Neuronal stem cell (in vitro differentiated cells): ENCODE data around the gene CCDC57.

Experiments used
- DNase-seq: peaks from one replicate; pipeline ENCODE4 v3.0.0-alpha.2; 2013; ENCODE audit warnings: low spot score
- H2AFZ ChIP-seq: one replicate; pipeline ENCODE4 v1.6.1; 2013; ENCODE audit warnings: mild to moderate bottlenecking, low read length, inconsistent platforms
- H2AK5ac ChIP-seq: 2 replicates; pipeline ENCODE4 v1.6.1; 2013; ENCODE audit warnings: low read depth, mild to moderate bottlenecking, inconsistent platforms, low read length, moderate library complexity, mixed read lengths
- H2BK120ac ChIP-seq: 2 replicates; pipeline ENCODE4 v1.6.1; 2013; ENCODE audit warnings: low read depth, mild to moderate bottlenecking, inconsistent platforms, low read length, moderate library complexity, mixed read lengths
- H2BK12ac ChIP-seq: one replicate; pipeline ENCODE4 v1.6.1; 2013; ENCODE audit warnings: low read length, inconsistent platforms
- H2BK15ac ChIP-seq: 2 replicates; pipeline ENCODE4 v1.6.1; 2013; ENCODE audit warnings: mild to moderate bottlenecking, low read length, inconsistent platforms, mixed read lengths
- H2BK5ac ChIP-seq: one replicate; pipeline ENCODE4 v1.6.1; 2013; ENCODE audit warnings: inconsistent platforms, mild to moderate bottlenecking, low read length, moderate library complexity
- H3K14ac ChIP-seq: one replicate; pipeline ENCODE4 v1.6.1; 2013; ENCODE audit warnings: low read length, inconsistent platforms
- H3K18ac ChIP-seq: 2 replicates; pipeline ENCODE4 v1.6.1; 2013; ENCODE audit warnings: low read length, inconsistent platforms
- H3K23ac ChIP-seq: 2 replicates; pipeline ENCODE4 v1.6.1; 2013; ENCODE audit warnings: low read depth, mild to moderate bottlenecking, mixed read lengths, low read length, inconsistent platforms; ENCODE audit not compliant: poor library complexity
- H3K27ac ChIP-seq: replicated peaks from 3 replicates; pipeline ENCODE4 v1.5.1; 2013; ENCODE audit warnings: low read length, inconsistent platforms
- H3K27me3 ChIP-seq, 3 experiments: 2 replicates each; pipeline ENCODE4 v1.6.1; 2013; ENCODE audit warnings: low read length in 3 of 3, mild to moderate bottlenecking in 2 of 3, inconsistent platforms in 1 of 3, low read depth in 1 of 3, mixed read lengths in 1 of 3, moderate library complexity in 1 of 3; ENCODE audit not compliant: control insufficient read depth in 3 of 3, insufficient read depth in 3 of 3
- H3K36me3 ChIP-seq, 2 donors: replicated peaks in 1 of 2; 2 replicates each; pipeline ENCODE4 v1.6.1; 2013; ENCODE audit warnings: low read length in 2 of 2; ENCODE audit not compliant: control insufficient read depth in 2 of 2, insufficient read depth in 2 of 2
- H3K4ac ChIP-seq: 2 replicates; pipeline ENCODE4 v1.6.1; 2013; ENCODE audit warnings: inconsistent platforms, mild to moderate bottlenecking, low read length, moderate library complexity
- H3K4me1 ChIP-seq, 2 donors: 1 replicate in 1 of 2; 2 replicates in 1 of 2; pipeline ENCODE4 v1.6.1; 2013; ENCODE audit warnings: low read length in 2 of 2, low read depth in 1 of 2; ENCODE audit not compliant: control insufficient read depth in 2 of 2, insufficient read depth in 1 of 2
- H3K4me2 ChIP-seq: one replicate; pipeline ENCODE4 v1.6.1; 2013; ENCODE audit warnings: mild to moderate bottlenecking, low read length, inconsistent platforms; ENCODE audit not compliant: insufficient read depth, poor library complexity, severe bottlenecking
- H3K4me3 ChIP-seq, 2 donors: 2 replicates each; pipeline ENCODE4 v1.5.1; 2013; ENCODE audit warnings: low read length in 2 of 2, mild to moderate bottlenecking in 2 of 2, inconsistent platforms in 1 of 2, moderate library complexity in 1 of 2
- H3K79me1 ChIP-seq: one replicate; pipeline ENCODE4 v1.6.1; 2013; ENCODE audit warnings: low read depth, mild to moderate bottlenecking, inconsistent platforms, low read length, moderate library complexity
- H3K9ac ChIP-seq: one replicate; pipeline ENCODE4 v1.6.1; 2013; ENCODE audit warnings: mild to moderate bottlenecking, low read depth, low read length, inconsistent platforms; ENCODE audit not compliant: poor library complexity
- H3K9me3 ChIP-seq, 2 donors: replicated peaks in 1 of 2; 2 replicates each; pipeline versions ENCODE3 to v1.6.1; 2013; ENCODE audit warnings: low read length in 2 of 2, mild to moderate bottlenecking in 2 of 2, inconsistent platforms in 1 of 2, low read depth in 1 of 2, mixed read lengths in 1 of 2, moderate library complexity in 1 of 2; ENCODE audit not compliant: control insufficient read depth in 2 of 2, insufficient read depth in 1 of 2
- H4K8ac ChIP-seq: one replicate; pipeline ENCODE4 v1.6.1; 2013; ENCODE audit warnings: low read depth, mild to moderate bottlenecking, inconsistent platforms, low read length, moderate library complexity
- H4K91ac ChIP-seq: one replicate; pipeline ENCODE4 v1.6.1; 2013; ENCODE audit warnings: low read length, low read depth, mild to moderate bottlenecking, inconsistent platforms; ENCODE audit not compliant: poor library complexity
- WGBS, 2 donors: extraction: QIAGEN DNeasy Blood & Tissue Kit; methylation state at CpG; one replicate each; pipeline ENCODE4 v1.1.7; 2013; ENCODE audit warnings: missing lambda C conversion rate in 2 of 2, mixed read lengths in 1 of 2; ENCODE audit not compliant: insufficient read length in 2 of 2, insufficient replicate concordance in 1 of 2; ENCODE audit errors: extremely low coverage in 2 of 2; 5-methylcytosine and 5-hydroxymethylcytosine counted together

Gene CCDC57

DNA sequence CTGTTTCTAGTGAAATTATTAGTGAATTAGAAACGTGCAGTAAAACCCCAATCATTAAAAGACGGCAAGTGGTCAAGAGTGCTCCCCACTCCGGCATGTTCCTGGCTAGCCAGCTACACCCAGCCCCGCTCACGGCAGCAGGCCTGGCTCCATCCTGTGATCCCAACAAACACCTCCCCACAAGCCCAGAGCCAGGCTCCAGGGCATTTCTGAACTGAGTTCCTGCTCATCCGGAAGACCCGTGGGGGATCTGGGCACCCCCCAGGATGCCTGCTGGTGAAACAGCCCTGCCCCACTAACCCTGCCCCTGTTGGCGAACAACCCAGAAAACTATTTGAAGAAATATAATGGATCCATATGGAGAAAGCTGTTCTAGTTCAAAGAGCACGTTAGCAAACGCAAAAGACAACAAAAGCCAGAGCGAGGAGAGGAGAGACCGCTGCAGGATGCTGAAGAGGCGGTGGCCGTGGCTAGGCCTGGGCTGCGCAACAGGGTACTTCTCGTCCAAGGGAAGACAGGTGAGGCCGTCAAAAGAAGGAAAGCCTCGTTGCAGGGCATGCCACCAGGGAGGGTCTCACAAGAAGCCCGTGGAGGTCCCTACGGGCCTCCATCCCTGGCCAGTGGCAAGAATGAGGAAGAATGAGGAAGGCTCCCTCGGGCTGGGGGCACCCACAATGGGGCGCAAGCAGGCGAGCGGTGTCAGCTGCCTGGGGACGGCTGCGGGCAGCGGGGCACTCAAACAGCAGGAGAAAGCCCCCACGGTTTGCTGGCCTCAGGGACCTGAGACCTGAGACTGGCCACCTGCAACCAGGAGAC lies 35.4 kb upstream of the CCDC57 start:
- H3K36me3 ChIP-seq = peaks cover 96 to 100% of the 10 kb centered on the region in 2 donors
- no peak overlapping the region for H2BK120ac ChIP-seq
- H3K14ac ChIP-seq = no peak overlapping the region
- H4K8ac ChIP-seq = no peak overlapping the region
- H3K27me3 ChIP-seq = no peaks in the 10 kb centered on the region
- H3K4me1 ChIP-seq = no peaks in the 10 kb centered on the region
- H3K4ac ChIP-seq = no peak overlapping the region
- H2BK12ac ChIP-seq = no peak overlapping the region
- no peak overlapping the region for H3K4me2 ChIP-seq
- no peak overlapping the region for H3K18ac ChIP-seq
- H3K79me1 ChIP-seq = peaks cover 34% of the 10 kb centered on the region
- no peak overlapping the region for H3K23ac ChIP-seq
- H3K27ac ChIP-seq = no peak overlapping the region
- H2AFZ ChIP-seq = no peak overlapping the region
- no peak overlapping the region for H2BK5ac ChIP-seq
- H2AK5ac ChIP-seq = no peak overlapping the region
- H3K9me3 ChIP-seq = peaks cover 0 to 2% of the 10 kb centered on the region in 2 donors
- no peak overlapping the region for H3K9ac ChIP-seq
- no peak overlapping the region for H4K91ac ChIP-seq
- H2BK15ac ChIP-seq = no peak overlapping the region
- DNase-seq = no peak
- no CpG with 5 or more reads among the region's 28 CpGs for WGBS, 2 donors
- no peak overlapping the region for H3K4me3 ChIP-seq

DNA sequence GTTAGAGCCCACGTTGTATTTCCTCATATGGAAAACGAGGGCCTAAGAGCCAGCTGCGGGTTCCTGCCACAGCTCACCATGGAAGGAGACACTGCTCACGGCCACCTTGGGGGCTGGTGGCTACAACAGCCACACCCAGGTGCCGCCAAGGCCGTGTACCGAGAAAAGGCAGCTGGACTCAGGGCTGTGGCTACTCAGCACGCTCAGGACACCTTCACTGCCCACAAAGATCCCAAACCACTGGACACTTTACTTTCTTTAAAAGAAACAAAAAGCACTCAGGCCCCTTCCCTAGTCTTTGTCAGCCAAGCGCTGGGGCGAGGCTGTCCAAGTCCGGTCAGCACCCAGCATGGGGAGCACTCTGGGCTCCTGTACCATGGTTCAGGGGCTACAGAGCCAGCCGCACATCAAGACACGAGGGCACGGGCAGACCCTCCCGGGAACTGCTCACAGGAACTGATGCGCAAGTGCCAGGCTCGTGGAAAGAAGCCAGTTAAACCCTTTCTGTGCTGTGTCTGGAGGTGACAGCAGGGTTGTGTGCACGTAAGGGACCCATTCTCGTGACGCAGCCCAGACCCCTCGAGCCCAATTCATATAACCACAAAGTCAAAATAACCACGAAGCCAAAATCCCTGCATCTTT lies 34.7 kb upstream of the CCDC57 start:
- Histone ChIP-seq H4K8ac (no peak overlapping the region), H3K36me3 (peaks cover 94 to 100% of the 10 kb centered on the region in 2 donors), H3K4me1 (no peaks in the 10 kb centered on the region), H2BK5ac (peak overlapping the region; percentile 16), H2BK12ac (no peak overlapping the region), H2AFZ (no peak overlapping the region), H3K9ac (no peak overlapping the region), H3K4me2 (no peak overlapping the region), H3K23ac (no peak overlapping the region), H3K27ac (no peak overlapping the region), H3K79me1 (peaks cover 33% of the 10 kb centered on the region), H3K9me3 (peaks cover 0 to 2% of the 10 kb centered on the region in 2 donors), H3K27me3 (no peaks in the 10 kb centered on the region), H3K18ac (no peak overlapping the region), H3K4ac (no peak overlapping the region), H3K14ac (no peak overlapping the region), H2AK5ac (no peak overlapping the region), H2BK120ac (no peak overlapping the region), H2BK15ac (no peak overlapping the region), H3K4me3 (no peak overlapping the region), H4K91ac (no peak overlapping the region)
- DNase-seq = no peak
- WGBS, 2 donors = no CpG with 5 or more reads among the region's 22 CpGs

DNA sequence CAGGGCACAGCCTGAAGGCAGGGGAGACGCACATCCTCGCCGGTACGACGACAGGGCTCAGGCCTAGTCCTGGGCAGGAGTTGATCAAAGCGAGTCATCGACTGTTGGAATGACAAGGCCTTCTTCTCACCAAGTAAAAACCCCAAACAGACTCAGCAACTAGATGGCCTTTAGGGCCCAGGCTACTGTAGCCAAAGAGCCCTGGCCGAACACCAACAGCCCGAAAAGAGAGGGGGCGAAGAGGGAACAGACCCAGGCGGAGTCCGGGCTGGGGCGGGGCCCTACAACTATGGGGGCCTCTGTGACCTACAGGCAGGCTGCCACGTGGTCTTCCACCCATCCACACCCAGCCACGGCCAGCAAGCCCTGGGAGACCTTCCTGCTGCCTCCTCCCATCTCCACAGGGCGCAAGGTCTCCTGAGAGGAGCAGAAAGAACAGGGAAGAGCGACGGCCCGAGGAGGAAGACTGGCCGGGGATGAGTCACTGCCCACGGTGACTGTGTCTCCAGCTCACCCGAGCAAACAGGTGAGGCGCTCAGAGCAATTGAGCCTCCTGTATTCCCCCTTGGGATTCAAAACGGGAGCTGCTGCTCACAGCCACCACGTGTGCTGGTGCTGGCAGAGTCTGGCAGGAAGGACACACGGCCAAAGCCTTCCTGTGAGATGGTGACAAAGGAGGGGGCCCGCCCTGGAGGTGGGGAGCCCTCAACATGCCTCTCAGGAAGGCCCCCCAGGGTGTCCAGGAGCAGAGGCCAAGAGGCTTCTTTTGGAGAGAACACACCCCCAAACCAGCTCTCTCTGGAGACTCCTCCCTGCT lies 33.9 kb upstream of the CCDC57 start:
- Histone ChIP-seq H3K36me3 (peaks cover 88 to 99% of the 10 kb centered on the region in 2 donors), H3K4ac (no peak overlapping the region), H2AK5ac (no peak overlapping the region), H3K27ac (no peak overlapping the region), H2BK5ac (peak overlapping the region; percentile 16), H4K91ac (no peak overlapping the region), H3K27me3 (no peaks in the 10 kb centered on the region), H3K4me2 (no peak overlapping the region), H3K79me1 (peaks cover 33% of the 10 kb centered on the region), H2AFZ (no peak overlapping the region), H3K4me3 (no peak overlapping the region), H3K18ac (no peak overlapping the region), H3K4me1 (no peaks in the 10 kb centered on the region), H3K9me3 (peaks cover 0 to 2% of the 10 kb centered on the region in 2 donors), H3K14ac (no peak overlapping the region), H2BK120ac (no peak overlapping the region), H2BK15ac (no peak overlapping the region), H3K9ac (no peak overlapping the region), H2BK12ac (no peak overlapping the region), H3K23ac (no peak overlapping the region), H4K8ac (no peak overlapping the region)
- DNase-seq = no peak
- WGBS, 2 donors = no CpG with 5 or more reads among the region's 27 CpGs

DNA sequence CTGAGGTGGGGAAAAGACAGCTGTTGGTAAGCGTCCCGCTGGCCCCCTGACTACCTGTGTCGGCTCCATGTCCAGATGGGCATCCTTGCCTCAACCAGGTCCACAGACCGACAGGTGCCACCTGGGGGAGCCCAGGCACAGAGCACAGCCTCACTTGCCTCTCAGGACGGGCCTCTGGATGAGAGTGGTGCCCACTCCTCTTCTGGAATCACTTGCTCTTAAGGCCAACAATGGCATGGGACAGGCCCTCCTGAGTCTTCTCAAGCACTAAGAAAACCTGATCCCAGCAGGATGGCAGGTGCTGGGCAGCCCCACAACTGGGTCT lies 33.4 kb upstream of the CCDC57 start:
- Histone ChIP-seq H2BK15ac (no peak overlapping the region), H2BK5ac (no peak overlapping the region), H3K79me1 (peaks cover 31% of the 10 kb centered on the region), H3K4me3 (peak overlapping the region in 1 of 2 donors; percentile 33), H2AK5ac (no peak overlapping the region), H3K14ac (no peak overlapping the region), H3K18ac (no peak overlapping the region), H2BK12ac (no peak overlapping the region), H2AFZ (no peak overlapping the region), H3K9ac (no peak overlapping the region), H3K9me3 (peaks cover 0 to 2% of the 10 kb centered on the region in 2 donors), H3K4me1 (no peaks in the 10 kb centered on the region), H3K23ac (no peak overlapping the region), H2BK120ac (no peak overlapping the region), H3K4me2 (no peak overlapping the region), H3K36me3 (peaks cover 82 to 99% of the 10 kb centered on the region in 2 donors), H4K8ac (no peak overlapping the region), H3K27me3 (no peaks in the 10 kb centered on the region), H3K27ac (no peak overlapping the region), H3K4ac (no peak overlapping the region), H4K91ac (no peak overlapping the region)
- WGBS, 2 donors = no CpG with 5 or more reads among the region's 5 CpGs
- no peak for DNase-seq
